Measurements from ENCODE around the gene CARS1.

Gene CARS1

DNA sequence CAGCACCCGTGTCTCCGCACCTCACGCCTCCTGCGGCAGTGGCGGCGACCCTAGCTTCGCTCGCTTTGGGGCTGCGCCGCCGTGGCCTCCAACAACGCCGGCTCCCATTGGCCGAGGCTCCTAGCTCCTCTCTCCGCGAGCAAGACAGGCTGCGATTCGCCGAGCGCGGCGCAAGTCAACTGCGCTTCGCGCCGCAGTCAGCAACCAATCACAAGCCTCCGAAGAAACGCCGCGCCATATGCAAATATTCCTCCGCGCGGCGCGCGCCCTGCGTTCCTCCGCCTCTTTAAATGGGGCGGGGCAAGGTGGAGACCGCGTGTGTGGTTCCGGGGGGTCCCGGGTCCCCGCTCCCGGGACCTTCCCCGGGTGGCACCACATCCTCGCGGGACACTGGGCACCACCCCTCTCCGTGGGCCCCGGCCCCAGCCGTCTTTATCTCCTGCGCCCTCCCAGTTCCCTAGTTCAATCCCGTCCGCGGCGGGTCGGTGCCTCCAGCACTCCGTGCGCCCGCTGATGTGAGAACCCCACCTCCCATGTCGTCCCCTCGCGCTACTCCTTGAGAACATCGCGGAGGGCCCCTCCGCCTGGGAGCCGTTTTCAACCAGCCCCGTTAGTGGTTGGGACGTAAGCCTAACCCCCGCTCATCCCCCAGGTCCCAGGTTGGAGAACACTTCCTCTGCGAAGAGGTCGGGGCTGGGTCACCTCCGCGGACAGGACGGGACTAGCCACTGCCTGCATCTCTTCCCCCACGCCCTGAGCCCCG is 64.8 kb downstream of the CARS1 start, which contains the start of gene NAP1L4:
Gene NAP1L4 (minus strand): TSS at position 96 of the 763 bp plus-strand sequence. CDS start 13,109 bp downstream, outside the sequence.
- peak within 1 kb of the TSS; percentile 80 for H3K4me3 ChIP-seq (ENCODE audit: low read length)
- H3K9ac ChIP-seq (ENCODE audit: low read depth, low read length): peak within 1 kb of the TSS; percentile 91
- H3K9me3 ChIP-seq (replicated peaks; ENCODE audit: low read length): no peaks in the 10 kb centered on the region
- H3K4me2 ChIP-seq (ENCODE audit: low read length): peak within 1 kb of the TSS; percentile 90
- no peaks in the 10 kb centered on the region for H3K27me3 ChIP-seq (ENCODE audit: control insufficient read depth, insufficient read depth, low read length)
- peaks cover 29% of the 10 kb centered on the region for H3K4me1 ChIP-seq (ENCODE audit: control insufficient read depth, insufficient read depth, low read length)
- no peaks in the 10 kb centered on the region for H3K36me3 ChIP-seq (ENCODE audit: insufficient read depth, low read length)

DNA sequence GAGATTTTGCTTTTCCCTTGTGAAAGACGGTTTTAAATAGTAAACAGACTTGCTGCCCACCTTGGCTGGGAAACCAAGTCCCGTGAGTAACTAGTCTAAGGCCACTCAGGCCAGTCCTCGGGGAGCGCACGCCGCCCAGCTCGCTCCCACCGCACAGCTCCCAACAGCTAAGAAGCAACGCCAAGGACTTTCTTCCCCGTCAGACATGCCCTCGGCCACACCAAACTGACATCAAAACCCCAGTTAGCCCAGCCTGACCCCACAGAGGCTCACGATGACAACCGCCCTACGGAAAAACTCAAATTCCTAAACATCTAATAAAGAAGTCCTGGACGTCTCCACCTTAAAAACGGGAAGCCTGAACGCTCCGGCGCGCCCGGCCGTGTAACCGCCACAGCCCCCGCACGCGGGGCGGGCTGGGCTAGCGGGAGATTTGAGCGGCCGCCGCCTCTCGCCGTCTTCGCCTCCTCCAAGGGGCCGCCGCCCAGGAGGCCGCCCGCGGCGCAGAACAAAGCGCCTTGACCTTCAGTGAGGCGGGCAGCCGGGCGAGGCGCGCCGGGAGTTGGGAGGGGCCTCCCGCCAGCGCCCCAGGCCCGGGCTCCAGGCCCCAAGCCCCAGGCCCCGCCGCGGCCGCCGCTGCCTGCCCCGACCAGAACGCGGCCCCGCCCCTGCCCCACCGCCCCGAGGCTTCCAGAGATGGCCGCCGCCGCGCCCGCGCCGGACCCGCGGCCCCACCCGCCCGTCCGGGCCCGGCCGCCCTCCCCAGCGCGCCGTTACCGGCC is 65.6 kb downstream of the CARS1 start:
- no peaks in the 10 kb centered on the region for H3K9me3 ChIP-seq (replicated peaks; ENCODE audit: low read length)
- H3K4me2 ChIP-seq (ENCODE audit: low read length): peak overlapping the region; percentile 88
- peak overlapping the region; percentile 91 for H3K9ac ChIP-seq (ENCODE audit: low read depth, low read length)
- peak overlapping the region; percentile 80 for H3K4me3 ChIP-seq (ENCODE audit: low read length)
- peaks cover 3% of the 10 kb centered on the region for H3K36me3 ChIP-seq (ENCODE audit: insufficient read depth, low read length)
- no peaks in the 10 kb centered on the region for H3K27me3 ChIP-seq (ENCODE audit: control insufficient read depth, insufficient read depth, low read length)
- peaks cover 29% of the 10 kb centered on the region for H3K4me1 ChIP-seq (ENCODE audit: control insufficient read depth, insufficient read depth, low read length)

DNA sequence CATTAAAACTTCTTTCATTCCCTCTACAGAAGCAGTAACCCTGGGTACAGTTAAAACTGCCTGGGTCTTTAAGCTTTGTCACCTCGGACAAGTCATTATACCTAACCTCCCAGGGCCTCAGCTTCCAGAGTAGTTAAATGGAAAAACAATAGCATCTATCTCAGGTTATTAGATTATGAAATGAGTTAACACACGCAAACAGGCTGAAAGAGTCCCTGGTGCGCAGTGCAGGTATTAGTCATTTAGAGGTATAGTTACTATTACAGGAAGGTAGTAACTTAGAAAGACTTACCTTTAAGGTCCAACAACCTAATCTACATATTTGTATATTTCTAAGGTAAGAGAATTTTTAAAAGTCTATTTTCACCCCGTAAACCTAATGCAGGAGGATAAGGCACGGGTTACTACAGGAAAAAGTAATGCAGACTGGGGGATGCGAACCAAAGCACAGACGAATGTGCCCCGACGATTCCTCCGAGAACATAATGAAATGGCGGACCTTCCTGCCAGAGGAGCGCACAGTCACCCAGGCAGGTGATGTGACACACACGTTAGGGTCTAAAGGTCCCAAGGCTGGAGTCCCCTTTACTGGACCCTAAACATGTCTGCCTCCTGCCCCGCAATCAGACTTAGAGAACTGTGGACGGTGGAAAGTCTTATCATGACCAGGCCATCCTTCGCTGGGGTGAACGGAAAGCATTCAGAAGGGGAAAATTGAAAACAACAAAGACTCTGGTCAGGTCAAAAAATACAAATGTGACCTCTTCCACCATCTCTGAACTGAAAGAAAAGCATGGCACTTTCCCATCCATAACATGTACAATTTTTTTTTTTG is 66.4 kb downstream of the CARS1 start:
- H3K9ac ChIP-seq (ENCODE audit: low read depth, low read length): peak overlapping the region; percentile 91
- H3K4me3 ChIP-seq (ENCODE audit: low read length): peak overlapping the region; percentile 80
- no peaks in the 10 kb centered on the region for H3K9me3 ChIP-seq (replicated peaks; ENCODE audit: low read length)
- peaks cover 3% of the 10 kb centered on the region for H3K36me3 ChIP-seq (ENCODE audit: insufficient read depth, low read length)
- H3K4me1 ChIP-seq (ENCODE audit: control insufficient read depth, insufficient read depth, low read length): peaks cover 29% of the 10 kb centered on the region
- peak overlapping the region; percentile 88 for H3K4me2 ChIP-seq (ENCODE audit: low read length)
- H3K27me3 ChIP-seq (ENCODE audit: control insufficient read depth, insufficient read depth, low read length): no peaks in the 10 kb centered on the region

DNA sequence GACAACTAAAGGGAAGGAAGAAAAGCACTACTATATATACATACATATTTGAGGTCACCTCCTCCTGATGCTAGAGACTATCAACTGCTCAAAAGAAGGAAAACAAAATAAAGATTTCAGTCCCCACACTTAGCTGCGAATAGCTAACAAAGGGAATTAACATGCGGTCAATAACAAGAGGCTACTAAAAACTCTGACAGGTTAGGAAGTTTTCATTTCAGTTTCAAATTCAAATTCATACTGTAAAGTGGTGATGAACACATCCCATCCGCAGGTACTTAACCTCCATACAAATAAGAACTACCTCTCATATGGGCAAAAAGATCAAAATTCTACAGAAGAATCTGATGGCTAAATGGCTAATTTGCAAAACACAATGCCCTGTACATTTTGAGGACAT is 67.7 kb downstream of the CARS1 start:
- no peaks in the 10 kb centered on the region for H3K9me3 ChIP-seq (replicated peaks; ENCODE audit: low read length)
- H3K4me1 ChIP-seq (ENCODE audit: control insufficient read depth, insufficient read depth, low read length): peaks cover 29% of the 10 kb centered on the region
- no peaks in the 10 kb centered on the region for H3K27me3 ChIP-seq (ENCODE audit: control insufficient read depth, insufficient read depth, low read length)
- peak overlapping the region; percentile 91 for H3K9ac ChIP-seq (ENCODE audit: low read depth, low read length)
- H3K36me3 ChIP-seq (ENCODE audit: insufficient read depth, low read length): peaks cover 3% of the 10 kb centered on the region
- H3K4me3 ChIP-seq (ENCODE audit: low read length): peak overlapping the region; percentile 80
- peak overlapping the region; percentile 88 for H3K4me2 ChIP-seq (ENCODE audit: low read length)

DNA sequence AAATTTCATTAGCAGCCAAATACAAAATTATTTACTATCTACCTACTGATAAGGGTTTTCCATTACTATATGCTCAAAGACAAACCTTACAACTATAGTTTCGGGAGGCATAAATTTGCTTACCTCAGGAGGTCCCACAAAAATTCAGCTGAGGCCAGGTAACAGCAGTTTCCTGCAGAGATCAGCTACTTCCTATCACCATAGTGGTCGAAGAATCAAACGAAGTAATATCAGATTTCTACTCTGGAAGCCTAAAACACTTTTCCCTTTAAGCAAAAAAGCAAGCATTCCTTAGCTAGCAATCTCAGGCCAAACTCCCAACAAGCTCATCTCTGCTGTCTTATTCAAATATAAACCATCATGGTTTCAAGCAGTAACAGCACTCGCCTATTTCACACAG is 68.2 kb downstream of the CARS1 start:
- peak overlapping the region; percentile 80 for H3K4me3 ChIP-seq (ENCODE audit: low read length)

DNA sequence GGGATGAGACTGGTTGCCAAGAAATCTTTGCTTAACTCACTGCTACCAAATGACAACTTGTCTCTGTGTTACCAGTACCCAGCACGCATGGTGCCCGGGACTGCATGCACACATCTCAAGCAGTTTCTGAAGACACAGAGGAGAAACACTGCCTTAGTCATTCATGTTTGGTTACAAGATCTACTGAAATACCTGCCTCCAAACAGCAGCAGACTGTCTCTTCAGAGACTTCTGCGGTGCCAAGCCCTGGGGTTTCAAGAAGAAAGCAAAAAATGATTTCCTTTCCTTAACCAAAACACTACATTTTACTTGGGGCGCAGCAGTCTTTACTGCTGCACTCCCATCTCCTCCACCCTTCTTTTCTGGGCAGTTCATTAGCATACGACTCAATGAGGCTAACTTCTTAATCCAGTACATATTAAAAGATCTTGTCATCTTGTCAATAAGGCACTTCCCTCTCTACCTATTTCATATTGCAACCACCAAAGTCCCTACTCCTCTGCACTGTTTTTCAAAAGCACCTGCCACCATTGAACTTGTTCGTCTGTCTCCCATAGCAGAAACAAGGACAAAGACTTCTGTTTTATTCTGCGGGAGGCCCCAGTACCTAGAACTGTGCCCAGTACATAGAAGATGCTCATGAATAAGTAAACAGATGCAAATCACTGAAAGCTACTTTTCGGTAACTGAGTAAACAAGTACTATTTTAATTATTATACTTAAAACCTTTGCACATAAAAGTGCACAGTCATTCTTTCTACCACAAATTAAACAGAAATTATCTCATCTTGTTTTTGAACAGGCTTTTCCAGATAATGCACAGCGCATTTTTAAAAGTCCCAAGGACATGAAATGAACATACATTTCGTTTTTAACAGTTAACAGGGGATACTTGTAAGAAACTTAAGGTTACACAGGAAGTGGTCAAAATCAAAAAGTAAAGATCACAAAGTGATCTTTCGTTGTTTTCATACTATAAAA is 69.1 kb downstream of the CARS1 start:
- H3K9ac ChIP-seq (ENCODE audit: low read depth, low read length): peak overlapping the region; percentile 91
- H3K9me3 ChIP-seq (replicated peaks; ENCODE audit: low read length): no peaks in the 10 kb centered on the region
- peaks cover 29% of the 10 kb centered on the region for H3K4me1 ChIP-seq (ENCODE audit: control insufficient read depth, insufficient read depth, low read length)
- peaks cover 3% of the 10 kb centered on the region for H3K36me3 ChIP-seq (ENCODE audit: insufficient read depth, low read length)
- no peaks in the 10 kb centered on the region for H3K27me3 ChIP-seq (ENCODE audit: control insufficient read depth, insufficient read depth, low read length)
- peak overlapping the region; percentile 88 for H3K4me2 ChIP-seq (ENCODE audit: low read length)
- peak overlapping the region; percentile 24 for H3K4me3 ChIP-seq (ENCODE audit: low read length)

More for the DNA sequence above, 68.2 kb downstream of the CARS1 start:
- H3K4me2 ChIP-seq (ENCODE audit: low read length): peak overlapping the region; percentile 88
- peak overlapping the region; percentile 91 for H3K9ac ChIP-seq (ENCODE audit: low read depth, low read length)
- no peaks in the 10 kb centered on the region for H3K9me3 ChIP-seq (replicated peaks; ENCODE audit: low read length)
- H3K36me3 ChIP-seq (ENCODE audit: insufficient read depth, low read length): peaks cover 3% of the 10 kb centered on the region
- no peaks in the 10 kb centered on the region for H3K27me3 ChIP-seq (ENCODE audit: control insufficient read depth, insufficient read depth, low read length)
- peaks cover 29% of the 10 kb centered on the region for H3K4me1 ChIP-seq (ENCODE audit: control insufficient read depth, insufficient read depth, low read length)

DNA sequence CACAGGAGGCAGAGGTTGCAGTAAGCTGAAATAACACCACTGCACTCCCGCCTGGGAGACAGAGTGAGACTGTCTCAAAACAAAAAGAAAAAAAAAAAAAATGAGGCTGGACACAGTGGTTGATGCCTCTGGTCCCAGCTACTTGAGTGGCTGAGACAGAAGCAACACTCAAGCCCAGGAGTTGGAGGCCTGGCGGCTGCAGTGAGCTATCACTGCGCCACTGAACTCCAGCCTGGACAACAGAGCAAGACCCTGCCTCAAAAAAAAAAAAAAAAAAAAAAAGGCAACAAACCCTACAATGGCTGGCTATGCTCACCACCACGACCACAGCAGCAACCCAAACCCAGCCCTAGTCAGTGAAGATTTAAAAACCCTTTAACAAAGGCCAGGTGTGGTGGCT is 73.3 kb downstream of the CARS1 start:
- H3K9ac ChIP-seq (ENCODE audit: low read depth, low read length): no peak overlapping the region
- H3K4me2 ChIP-seq (ENCODE audit: low read length): no peak overlapping the region
- no peak overlapping the region for H3K4me3 ChIP-seq (ENCODE audit: low read length)
- H3K36me3 ChIP-seq (ENCODE audit: insufficient read depth, low read length): peaks cover 6% of the 10 kb centered on the region
- no peaks in the 10 kb centered on the region for H3K27me3 ChIP-seq (ENCODE audit: control insufficient read depth, insufficient read depth, low read length)
- peaks cover 12% of the 10 kb centered on the region for H3K4me1 ChIP-seq (ENCODE audit: control insufficient read depth, insufficient read depth, low read length)
- H3K9me3 ChIP-seq (replicated peaks; ENCODE audit: low read length): no peaks in the 10 kb centered on the region

DNA sequence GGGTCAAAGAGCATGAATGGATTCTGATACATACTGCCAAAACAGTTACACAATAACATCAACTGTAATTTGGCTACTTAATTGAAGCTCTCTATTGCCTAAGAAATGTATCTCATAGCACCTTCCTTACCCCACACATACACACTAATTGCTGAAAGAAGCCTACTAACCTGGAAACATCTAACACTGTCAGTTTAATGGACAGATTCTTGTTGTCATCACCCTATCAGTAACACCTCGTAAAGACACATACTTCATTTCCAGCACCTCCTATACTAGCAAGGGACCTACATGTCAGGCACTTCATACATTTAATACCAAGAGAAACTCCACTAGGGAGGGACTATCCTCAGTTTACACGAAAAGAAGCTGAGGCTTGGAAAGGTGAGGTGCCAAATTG is 75.0 kb downstream of the CARS1 start:
- no peaks in the 10 kb centered on the region for H3K9me3 ChIP-seq (replicated peaks; ENCODE audit: low read length)
- peaks cover 20% of the 10 kb centered on the region for H3K36me3 ChIP-seq (ENCODE audit: insufficient read depth, low read length)
- no peak overlapping the region for H3K9ac ChIP-seq (ENCODE audit: low read depth, low read length)
- H3K4me1 ChIP-seq (ENCODE audit: control insufficient read depth, insufficient read depth, low read length): no peaks in the 10 kb centered on the region
- H3K27me3 ChIP-seq (ENCODE audit: control insufficient read depth, insufficient read depth, low read length): no peaks in the 10 kb centered on the region
- H3K4me2 ChIP-seq (ENCODE audit: low read length): no peak overlapping the region
- H3K4me3 ChIP-seq (ENCODE audit: low read length): no peak overlapping the region

DNA sequence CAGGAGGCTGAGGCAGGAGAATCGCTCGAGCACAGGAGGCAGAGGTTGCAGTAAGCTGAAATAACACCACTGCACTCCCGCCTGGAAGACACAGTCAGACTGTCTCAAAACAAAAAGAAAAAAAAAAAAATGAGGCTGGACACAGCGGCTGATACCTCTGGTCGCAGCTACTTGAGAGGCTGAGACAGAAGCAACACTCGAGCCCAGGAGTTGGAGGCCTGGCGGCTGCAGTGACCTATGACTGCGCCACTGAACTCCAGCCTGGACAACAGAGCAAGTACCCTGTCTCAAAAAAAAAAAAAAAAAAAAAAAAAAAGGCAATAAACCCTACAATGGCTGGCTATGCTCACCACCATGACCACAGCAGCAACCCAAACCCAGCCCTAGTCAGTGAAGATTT is 76.1 kb downstream of the CARS1 start:
- Histone ChIP-seq H3K36me3 (ENCODE audit: insufficient read depth, low read length) (peaks cover 27% of the 10 kb centered on the region), H3K27me3 (ENCODE audit: control insufficient read depth, insufficient read depth, low read length) (no peaks in the 10 kb centered on the region), H3K4me1 (ENCODE audit: control insufficient read depth, insufficient read depth, low read length) (no peaks in the 10 kb centered on the region), H3K9ac (ENCODE audit: low read depth, low read length) (no peak overlapping the region), H3K4me2 (ENCODE audit: low read length) (no peak overlapping the region), H3K4me3 (ENCODE audit: low read length) (no peak overlapping the region), H3K9me3 (replicated peaks; ENCODE audit: low read length) (no peaks in the 10 kb centered on the region)

DNA sequence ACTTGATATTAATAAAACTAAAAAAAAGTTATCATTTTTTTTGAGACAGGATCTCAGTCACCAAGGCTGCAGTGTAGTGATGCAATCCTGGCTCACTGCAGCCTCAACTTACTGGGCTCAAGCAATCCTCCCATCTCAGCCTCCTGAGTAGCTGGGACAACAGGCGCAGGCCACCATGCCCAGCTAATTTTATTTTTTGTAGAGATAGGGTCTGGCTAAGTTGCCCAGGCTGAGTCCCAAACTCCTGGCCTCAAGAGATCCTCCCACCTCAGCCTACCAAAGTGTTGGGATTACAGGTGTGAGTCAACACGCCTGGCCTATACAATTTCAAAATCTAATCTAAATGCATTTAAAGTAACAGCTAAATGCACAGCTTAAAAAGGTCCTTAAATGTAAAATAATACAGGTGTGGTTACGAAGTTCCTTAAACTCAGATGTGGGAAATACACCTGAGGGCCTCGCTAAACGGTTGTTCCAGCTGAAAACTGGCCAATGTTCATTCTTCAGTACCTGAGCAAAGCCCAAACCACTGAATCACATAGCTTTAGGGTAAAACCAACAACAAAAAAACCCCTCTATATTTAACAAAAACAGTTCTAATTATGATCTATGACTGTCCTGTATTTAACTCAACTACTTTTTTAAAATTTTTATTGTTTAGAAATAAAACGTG is 76.9 kb downstream of the CARS1 start:
- Histone ChIP-seq H3K4me3 (ENCODE audit: low read length) (no peak overlapping the region), H3K9me3 (replicated peaks; ENCODE audit: low read length) (no peaks in the 10 kb centered on the region), H3K4me2 (ENCODE audit: low read length) (no peak overlapping the region), H3K4me1 (ENCODE audit: control insufficient read depth, insufficient read depth, low read length) (no peaks in the 10 kb centered on the region), H3K9ac (ENCODE audit: low read depth, low read length) (no peak overlapping the region), H3K36me3 (ENCODE audit: insufficient read depth, low read length) (peaks cover 35% of the 10 kb centered on the region), H3K27me3 (ENCODE audit: control insufficient read depth, insufficient read depth, low read length) (no peaks in the 10 kb centered on the region)
